Panc1 (cell line): ENCODE results near the gene ERC2. TPM values are rescaled to one million over a fixed set of nuclear protein-coding genes. Genes with fewer than 3 reads are reported as not detected.

Source experiments
- ATAC-seq: fragments of 200-7000 bp; cut with Tn5 transposase; 2 replicates; pipeline ENCODE4 v1.9.1; 2020; ENCODE audit warnings: mild to moderate bottlenecking, moderate library complexity
- BruUV-seq: library from RNA; stranded (reverse); fragments of 400-500 nt; replicated peaks from 2 replicates; lab custom pipeline; 2021; lab: Mats Ljungman, UMichigan
- CTCF ChIA-PET: fragments of 300-600 bp; sonication (Branson Sonifier 250); formaldehyde crosslinking; loops from one replicate; lab custom pipeline; 2022; ENCODE audit warnings: antibody characterized with exemption; lab: Charles Lee
- POLR2A ChIA-PET: fragments of 300-600 bp; sonication (Branson Sonifier 250); formaldehyde crosslinking; loops from one replicate; lab custom pipeline; 2022; ENCODE audit warnings: antibody characterized with exemption; lab: Charles Lee
- DNase-seq: peaks from one replicate; pipeline ENCODE4 v3.0.0-alpha.2; 2010; ENCODE audit warnings: low read depth, low spot score
- H3K27ac ChIP-seq: 2 replicates; pipeline ENCODE4 v1.5.1; 2011; ENCODE audit warnings: mild to moderate bottlenecking, low read length, inconsistent platforms
- H3K27me3 ChIP-seq: fragments of 200-500 bp; sonication (Bioruptor generic); 2 replicates; pipeline ENCODE4 v1.6.0; 2014; ENCODE audit warnings: low read length, inconsistent platforms; ENCODE audit not compliant: control insufficient read depth, insufficient read depth
- H3K36me3 ChIP-seq: fragments of 200-500 bp; sonication (Bioruptor generic); 2 replicates; pipeline ENCODE4 v1.5.1; 2014; ENCODE audit warnings: inconsistent platforms, mild to moderate bottlenecking, low read length, moderate library complexity; ENCODE audit not compliant: control insufficient read depth, insufficient read depth
- H3K4me1 ChIP-seq: 2 replicates; pipeline ENCODE4 v1.5.1; 2011; ENCODE audit warnings: inconsistent platforms, mild to moderate bottlenecking, low read length, moderate library complexity; ENCODE audit not compliant: control insufficient read depth, insufficient read depth
- H3K4me3 ChIP-seq, 2 experiments: 2 replicates each; pipeline ENCODE4 v1.5.1; 2011 to 2012; ENCODE audit warnings: low read depth in 2 of 2, low read length in 2 of 2, mild to moderate bottlenecking in 2 of 2, inconsistent platforms in 1 of 2, moderate library complexity in 1 of 2
- H3K9me3 ChIP-seq: fragments of 200-500 bp; sonication (Bioruptor generic); 2 replicates; pipeline ENCODE4 v1.5.1; 2014; ENCODE audit warnings: low read depth, mild to moderate bottlenecking, inconsistent platforms, low read length, moderate library complexity; ENCODE audit not compliant: control insufficient read depth, insufficient read depth
- CTCF ChIP-seq: fragments of 450-650 bp; IDR thresholded peaks from 2 replicates; pipeline ENCODE4 v1.5.1; 2017; ENCODE audit warnings: mild to moderate bottlenecking
- POLR2AphosphoS5 ChIP-seq: IDR thresholded peaks from 2 replicates; pipeline ENCODE4 v1.6.1; 2012; ENCODE audit warnings: mild to moderate bottlenecking, low read depth, low read length, moderate library complexity
- REST ChIP-seq, 2 experiments: IDR thresholded peaks; 2 replicates each; pipeline ENCODE4 v1.6.1; 2011 to 2012; ENCODE audit warnings: low read depth in 2 of 2, control low read depth in 1 of 2, low read length in 1 of 2, mild to moderate bottlenecking in 1 of 2, moderate library complexity in 1 of 2; ENCODE audit not compliant: insufficient read depth in 1 of 2
- SIN3A ChIP-seq: IDR thresholded peaks from 2 replicates; pipeline ENCODE4 v1.6.1; 2012; ENCODE audit warnings: low read depth, mild to moderate bottlenecking, low read length, moderate library complexity, borderline replicate concordance; ENCODE audit not compliant: insufficient read depth
- TCF7L2 ChIP-seq: IDR thresholded peaks from 2 replicates; pipeline ENCODE4 v1.6.1; 2011; ENCODE audit warnings: mild to moderate bottlenecking, low read depth, low read length, inconsistent platforms
- in situ Hi-C: cut with HindIII; loops from 2 replicates; pipeline ENCODE4 v1.10.0; 2016; ENCODE audit warnings: low sequenced_read_pairs, low pct_unique_long_range_greater_than_20kb
- intact Hi-C: fragments of 100-400 bp; cut with micrococcal nuclease; formaldehyde crosslinking; loops from one replicate; pipeline ENCODE4 v1.10.0; 2022; ENCODE audit not compliant: unreplicated experiment
- total RNA-seq: library from RNA; stranded (reverse); gene quantifications from one replicate; pipeline ENCODE4 v1.2.1, GENCODE V29; 2021; ENCODE audit not compliant: unreplicated experiment

ERC2 gene
- total RNA-seq, 1 experiment from 2014 or later, result 0.33 TPM

- no peak for TF ChIP-seq TCF7L2
- TF ChIP-seq SIN3A, result no peak
- no peak for TF ChIP-seq REST (IDR thresholded peaks at IDR 0.05; ENCODE audit: insufficient read depth in 1 of 2, low read depth in 2 of 2, low read length in 1 of 2)
- no peak for TF ChIP-seq POLR2AphosphoS5
- TF ChIP-seq CTCF, result no peak
- intact Hi-C loops, result no loop called here
- CTCF ChIA-PET, result no interaction called here
- BruUV-seq, result no TSS peak
- no peak overlapping the region for H3K4me3 ChIP-seq
- ATAC-seq, result no peak
- in situ Hi-C loops, result no loop called here
- no peaks in the 10 kb centered on the region for H3K36me3 ChIP-seq
- no peak overlapping the region for H3K27ac ChIP-seq
- no peaks in the 10 kb centered on the region for H3K27me3 ChIP-seq
- POLR2A ChIA-PET, result no interaction called here
- DNase-seq, result no peak
- no peaks in the 10 kb centered on the region for H3K9me3 ChIP-seq
- H3K4me1 ChIP-seq, result no peaks in the 10 kb centered on the region
Observed at GRCh38 chr3:55923207-55923606, 545.1 kb downstream of the ERC2 start.

- no TSS peak for BruUV-seq
- ChIA-PET POLR2A (no interaction called here), CTCF (no interaction called here)
- DNase-seq (no peak), ATAC-seq (no peak)
- Histone ChIP-seq H3K4me3 (no peak overlapping the region), H3K36me3 (no peaks in the 10 kb centered on the region), H3K27ac (no peak overlapping the region), H3K27me3 (no peaks in the 10 kb centered on the region), H3K4me1 (no peaks in the 10 kb centered on the region), H3K9me3 (no peaks in the 10 kb centered on the region)
- TF ChIP-seq POLR2AphosphoS5 (no peak), CTCF (no peak), REST (IDR thresholded peaks at IDR 0.05; ENCODE audit: insufficient read depth in 1 of 2, low read depth in 2 of 2, low read length in 1 of 2) (no peak), TCF7L2 (no peak), SIN3A (no peak)
- intact Hi-C loops, result no loop called here
- in situ Hi-C loops, result no loop called here
Observed at GRCh38 chr3:55912880-55913279, 555.4 kb downstream of the ERC2 start.
